ENCODE data around the gene TMEM61. TPM values are rescaled to one million over a fixed set of nuclear protein-coding genes. Genes with fewer than 3 reads are reported as not detected.

The TMEM61 gene
- total RNA-seq, 2 donors from 2014 or later = not detected

DNA sequence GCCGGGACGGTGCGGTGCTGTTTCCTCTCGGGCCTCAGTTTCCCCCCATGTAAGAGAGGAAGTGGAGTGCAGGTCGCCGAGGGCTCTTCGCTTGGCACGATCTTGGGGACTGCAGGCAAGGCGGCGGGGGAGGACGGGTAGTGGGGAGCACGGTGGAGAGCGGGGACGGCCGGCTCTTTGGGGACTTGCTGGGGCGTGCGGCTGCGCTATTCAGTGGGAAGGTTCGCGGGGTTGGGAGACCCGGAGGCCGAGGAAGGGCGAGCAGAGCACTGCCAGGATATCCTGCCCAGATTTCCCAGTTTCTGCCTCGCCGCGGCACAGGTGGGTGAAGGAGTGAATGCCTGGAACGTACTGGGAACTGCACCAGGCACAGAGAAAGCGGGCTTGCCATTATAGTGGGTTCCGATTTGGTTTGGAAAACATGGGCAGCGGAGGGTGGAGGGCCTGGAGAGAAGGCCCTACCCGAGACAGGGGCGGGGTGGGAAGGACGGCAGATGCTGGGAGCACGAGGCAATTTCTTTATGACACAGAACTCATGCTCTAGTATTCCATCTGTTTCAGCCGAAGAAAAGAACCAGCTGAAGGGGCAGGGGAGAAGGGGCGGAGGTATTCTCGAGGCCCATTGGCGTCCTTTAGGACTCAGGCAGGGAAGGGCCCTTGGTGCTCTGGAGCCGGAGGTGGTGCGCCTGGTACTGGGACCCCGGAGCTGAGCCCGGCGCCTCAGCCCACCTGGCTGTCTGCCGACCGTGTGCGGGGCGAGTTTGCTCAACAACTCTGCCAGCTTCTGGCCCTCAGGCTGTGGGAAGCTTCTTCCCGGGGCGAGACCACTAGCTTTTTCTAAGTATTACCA is 59.9 kb downstream of the TMEM61 start:
- ATAC-seq (replicated peaks) = no peak
- H3K4me3 Mint-ChIP-seq = no peak overlapping the region
- no peaks in the 10 kb centered on the region for H3K9me3 Mint-ChIP-seq
- peaks cover 55% of the 10 kb centered on the region for H3K27me3 Mint-ChIP-seq
- no peaks in the 10 kb centered on the region for H3K4me1 Mint-ChIP-seq
- H3K27ac Mint-ChIP-seq = no peak overlapping the region
- H3K36me3 Mint-ChIP-seq (ENCODE audit: low read depth) = no peaks in the 10 kb centered on the region

DNA sequence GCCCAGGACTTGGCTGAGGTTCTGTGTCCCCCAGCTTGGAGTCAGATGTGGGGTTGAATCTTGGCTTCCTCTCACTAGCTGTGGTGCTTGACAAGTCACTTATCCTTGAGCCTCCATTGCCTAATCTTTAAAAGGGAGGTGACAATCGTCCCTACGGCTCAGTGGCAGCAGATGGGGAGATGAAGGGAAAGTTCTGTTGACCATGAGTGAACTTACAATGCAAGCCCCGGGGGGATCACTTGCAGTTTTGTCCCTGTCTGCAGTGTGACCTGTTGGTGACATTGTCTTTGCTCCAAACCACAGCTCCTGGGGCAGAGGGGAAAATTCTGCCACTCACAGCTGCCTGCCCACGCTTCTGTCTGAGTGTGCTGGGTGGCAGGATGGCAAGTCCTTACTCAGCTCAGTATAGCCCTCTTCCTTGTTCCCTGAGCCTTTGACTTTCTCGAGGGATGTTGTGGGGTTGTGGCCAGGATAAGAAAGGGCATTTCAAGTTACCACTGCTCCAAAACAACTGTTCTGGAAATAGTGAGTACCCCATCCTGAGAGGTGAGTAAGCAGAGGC is 60.6 kb downstream of the TMEM61 start:
- no peak for ATAC-seq (replicated peaks)
- no peaks in the 10 kb centered on the region for H3K36me3 Mint-ChIP-seq (ENCODE audit: low read depth)
- no peaks in the 10 kb centered on the region for H3K9me3 Mint-ChIP-seq
- H3K27ac Mint-ChIP-seq = no peak overlapping the region
- peaks cover 48% of the 10 kb centered on the region for H3K27me3 Mint-ChIP-seq
- H3K4me3 Mint-ChIP-seq = no peak overlapping the region
- H3K4me1 Mint-ChIP-seq = no peaks in the 10 kb centered on the region

DNA sequence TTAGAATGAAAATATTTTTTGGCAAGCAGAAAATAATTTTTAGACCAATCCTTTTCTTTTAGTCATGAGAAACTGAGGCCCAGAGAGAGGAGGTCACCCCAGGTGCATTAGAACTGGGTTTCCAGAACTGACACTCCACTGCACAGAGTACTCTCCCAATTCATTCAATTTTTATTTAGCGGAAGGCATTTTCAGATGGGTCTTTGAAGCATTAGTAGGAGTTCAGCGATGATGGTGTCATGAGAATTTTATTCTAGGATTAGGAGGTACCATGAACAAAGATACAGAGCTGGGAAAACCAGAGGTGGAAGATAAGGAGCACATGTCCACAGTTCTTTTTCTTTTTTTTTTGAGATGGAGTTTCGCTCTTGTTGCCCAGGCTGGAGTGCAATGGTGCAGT is 61.2 kb downstream of the TMEM61 start:
- Mint-ChIP-seq H3K4me1 (no peaks in the 10 kb centered on the region), H3K27ac (no peak overlapping the region), H3K36me3 (ENCODE audit: low read depth) (no peaks in the 10 kb centered on the region), H3K27me3 (peaks cover 43% of the 10 kb centered on the region), H3K4me3 (no peak overlapping the region), H3K9me3 (no peaks in the 10 kb centered on the region)
- no peak for ATAC-seq (replicated peaks)

Other genes with a start within 250 kb of the TMEM61 start
- gene PARS2, start 216.1 kb upstream of the TMEM61 start, total RNA-seq = 1 to 10 TPM; 4.7 to 6.6 TPM
- 10 to 100 TPM in 1 of 2 donors, 1 to 10 TPM in 1; 3.6 to 10.6 TPM for gene TTC22, start 179.3 kb upstream of the TMEM61 start, total RNA-seq
- 10 to 100 TPM; 27.4 to 78.7 TPM for gene DHCR24, start 93.4 kb upstream of the TMEM61 start, total RNA-seq
- under 1 TPM; 0.05 to 0.06 TPM for gene BSND, start 18.3 kb downstream of the TMEM61 start, total RNA-seq
- gene PCSK9, start 58.9 kb downstream of the TMEM61 start, total RNA-seq = not detected
- gene USP24, start 234.7 kb downstream of the TMEM61 start, total RNA-seq = 10 to 100 TPM; 40.8 to 41.6 TPM

Data from activated T-helper 17 cell treated with anti-CD3 and anti-CD28 coated beads, Interleukin-2, amount 50 U/mL, for 72 hours (primary cell).